GM19193 (cell line): ENCODE results near the gene POU3F2.

Source experiments
- POLR2A ChIP-seq: IDR thresholded peaks from 4 replicates; pipeline ENCODE4 v1.6.1; 2011; ENCODE audit not compliant: insufficient read depth, insufficient read length; ENCODE audit errors: extremely low read depth

POU3F2 gene

GRCh38 chr6:98834060-98835031 lies at the start of gene POU3F2:
TSS of gene POU3F2 (plus strand) at chr6:98834574. CDS start at chr6:98834874, 300 bp downstream.
- no peak for TF ChIP-seq POLR2A

DNA sequence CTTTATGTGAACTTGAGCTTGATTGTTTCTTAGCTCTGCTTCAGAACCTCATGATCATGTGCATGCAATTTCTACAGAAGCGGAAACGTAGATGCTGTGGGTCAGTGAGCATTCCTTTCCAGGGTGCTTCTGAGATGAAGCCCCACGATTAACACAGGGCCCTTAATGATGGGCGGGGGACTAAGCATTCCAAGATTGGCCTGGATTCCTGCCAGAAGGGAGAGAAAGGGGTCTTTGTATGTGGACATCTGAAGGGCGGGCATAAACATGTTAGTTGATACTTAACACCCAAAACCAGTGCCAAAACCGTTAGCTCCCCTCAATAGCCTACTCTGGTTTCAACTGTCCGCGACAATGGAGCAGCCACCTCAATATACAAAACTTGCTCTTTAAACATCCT lies 46.9 kb upstream of the POU3F2 start:
- TF ChIP-seq POLR2A, result no peak

DNA sequence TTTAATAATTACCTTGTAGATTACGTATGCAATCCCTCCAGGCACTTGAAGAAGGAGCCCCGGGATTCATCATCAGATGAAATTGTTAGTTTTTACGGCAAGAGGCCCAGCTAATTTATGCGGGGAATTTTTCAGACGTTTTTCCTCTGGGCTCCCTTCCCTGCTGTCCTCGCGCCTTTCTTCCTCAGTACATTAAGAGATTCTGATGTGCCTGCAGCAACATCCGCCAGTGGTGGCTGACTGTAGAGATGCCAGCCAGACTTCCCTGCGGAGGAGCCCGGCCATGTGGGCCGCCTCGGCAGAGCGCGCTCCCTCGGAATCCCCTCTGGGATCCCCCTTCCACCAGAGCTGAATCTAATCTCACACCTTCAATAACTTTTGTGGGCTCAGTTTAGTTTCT lies 46.4 kb upstream of the POU3F2 start:
- no peak for TF ChIP-seq POLR2A

GRCh38 chr6:98794307-98794842 lies 40.0 kb upstream of the POU3F2 start:
- TF ChIP-seq POLR2A, result no peak

DNA sequence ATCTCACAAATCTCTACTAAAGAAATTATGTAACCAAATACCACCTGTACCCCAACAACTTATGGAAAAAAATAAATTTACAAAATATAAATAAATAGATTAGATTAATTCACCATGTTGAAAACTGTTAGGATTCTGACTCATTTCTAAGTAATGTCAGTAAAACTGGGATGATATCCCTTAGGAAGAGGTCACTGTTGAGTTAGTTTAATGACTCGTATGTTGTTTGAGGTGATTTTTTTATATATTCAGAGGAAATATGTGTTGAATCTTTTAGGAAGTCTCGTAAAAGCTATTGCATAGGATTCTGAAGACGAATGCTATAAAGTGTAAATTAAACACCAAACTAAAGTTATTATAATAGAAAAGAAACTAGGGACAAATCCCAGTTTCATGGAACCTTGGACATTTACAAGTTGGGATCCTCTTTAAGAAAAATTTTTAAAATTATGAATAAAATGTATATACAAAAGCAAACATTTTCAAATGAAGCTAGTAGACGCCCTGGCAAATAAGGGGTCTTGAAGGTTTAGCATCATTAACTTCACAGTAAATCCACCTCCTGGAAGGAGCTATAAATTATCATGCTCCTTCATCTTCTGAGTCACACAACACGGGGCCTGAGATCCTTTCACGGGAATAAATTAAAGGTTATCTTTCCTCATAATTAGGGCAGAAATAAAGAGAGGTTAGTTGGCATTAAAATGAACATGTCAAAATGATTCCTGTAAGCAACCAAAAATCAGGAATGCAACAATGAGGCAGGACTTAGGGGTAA lies 37.0 kb upstream of the POU3F2 start:
- TF ChIP-seq POLR2A, result no peak

DNA sequence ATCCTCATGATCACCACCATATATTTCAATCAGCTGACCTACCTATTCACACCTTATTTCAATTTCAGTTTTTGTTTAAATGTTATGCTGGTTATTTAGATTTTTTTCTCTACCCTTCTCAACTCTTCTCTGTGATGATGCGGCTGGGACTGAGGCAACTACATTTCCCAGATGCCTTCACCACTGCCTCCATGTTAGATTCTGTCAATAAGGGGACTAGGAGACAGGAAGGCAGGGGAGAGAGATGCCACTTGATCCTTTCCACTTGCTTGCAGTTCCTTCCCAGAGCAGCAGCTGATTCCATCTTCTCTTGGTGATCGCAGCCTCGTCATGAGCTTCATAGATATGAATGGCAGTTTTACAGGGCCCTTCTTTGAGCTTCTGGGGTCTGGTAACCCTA lies 33.5 kb upstream of the POU3F2 start:
- no peak for TF ChIP-seq POLR2A

DNA sequence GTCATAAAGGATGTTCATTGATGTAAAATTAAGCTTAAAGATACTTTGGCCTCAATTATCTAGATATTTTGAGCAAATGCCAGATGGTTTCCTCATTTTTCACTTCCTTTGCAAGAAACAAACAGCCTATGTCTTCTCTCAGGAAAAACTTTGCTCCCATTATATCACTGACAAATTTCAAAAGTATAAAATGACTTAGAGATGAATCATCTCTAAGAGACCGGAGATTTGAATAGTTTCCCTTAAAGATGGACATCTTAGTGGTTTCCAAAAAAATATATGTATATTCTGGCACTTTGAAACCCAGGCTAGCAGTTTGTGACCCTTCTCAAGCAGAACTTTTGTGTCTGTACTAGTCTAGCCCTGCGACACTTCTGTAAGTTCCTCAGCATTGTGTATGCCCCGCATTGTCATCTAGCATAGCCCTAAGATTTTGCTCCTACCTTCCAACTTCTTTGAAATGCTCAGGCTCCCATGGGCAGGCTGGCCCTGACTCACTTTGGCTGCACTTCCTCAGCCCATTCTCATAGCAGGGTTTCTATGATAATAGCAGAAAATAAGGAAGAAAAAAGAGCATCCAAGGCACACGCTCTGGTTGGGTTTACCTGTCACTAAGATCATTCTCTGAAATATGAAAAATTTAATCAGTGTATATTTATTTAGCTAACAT lies 25.7 kb upstream of the POU3F2 start:
- TF ChIP-seq POLR2A, result no peak

GRCh38 chr6:98812220-98812619 lies 22.2 kb upstream of the POU3F2 start:
- TF ChIP-seq POLR2A, result no peak

DNA sequence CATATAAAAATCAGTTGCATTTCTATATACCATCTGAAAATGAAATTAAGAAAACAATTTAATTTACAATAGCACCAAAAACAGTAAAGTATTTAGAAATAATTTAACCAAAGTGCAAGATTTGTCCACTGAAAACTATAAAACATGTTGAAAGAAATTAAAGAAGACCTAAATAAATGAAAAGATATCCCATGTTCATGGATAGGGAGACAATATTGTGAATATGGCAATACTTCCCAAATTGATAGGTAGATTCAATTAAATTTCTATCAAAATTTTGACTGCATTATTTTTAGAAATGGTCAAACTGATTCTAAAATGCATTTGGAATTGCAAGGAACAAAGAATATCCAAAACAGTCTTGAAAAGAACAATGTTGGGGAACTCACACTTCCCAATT lies 17.6 kb upstream of the POU3F2 start:
- TF ChIP-seq POLR2A, result no peak

GRCh38 chr6:98821756-98822405 lies 12.5 kb upstream of the POU3F2 start:
- no peak for TF ChIP-seq POLR2A

DNA sequence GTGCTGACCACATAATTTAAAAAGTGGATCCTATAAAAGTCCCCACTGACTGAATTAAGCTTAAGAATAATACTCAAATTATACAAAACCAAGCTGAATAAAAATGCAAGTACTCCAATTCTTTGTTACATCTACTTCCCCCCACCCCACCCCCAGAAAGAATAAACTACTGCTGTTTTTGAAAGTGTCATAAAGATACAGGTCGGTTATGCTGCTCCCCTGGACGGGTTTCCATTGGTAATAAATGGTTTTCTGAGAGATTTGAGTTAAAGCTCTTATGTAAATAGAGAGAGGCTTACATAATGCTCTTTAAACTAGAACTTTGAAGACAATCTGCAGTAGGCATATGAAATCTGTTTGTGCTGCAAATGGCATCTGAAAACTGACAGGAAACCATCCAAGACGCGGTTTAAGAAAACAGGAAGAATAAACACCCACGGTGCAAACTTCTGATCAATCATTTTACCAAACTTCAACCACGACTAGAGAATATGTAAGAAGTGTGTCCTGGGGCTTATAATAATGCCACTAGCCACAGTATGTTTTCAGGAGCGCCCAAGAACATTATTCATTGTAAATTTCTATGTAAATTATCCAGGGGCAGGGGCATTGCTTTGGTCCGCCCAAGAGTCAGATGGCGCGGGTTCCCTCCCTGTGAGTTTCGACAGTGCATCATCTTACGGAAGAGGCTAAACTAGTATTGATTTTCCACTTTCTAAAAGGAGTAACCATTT lies 10.8 kb upstream of the POU3F2 start:
- TF ChIP-seq POLR2A, result no peak

DNA sequence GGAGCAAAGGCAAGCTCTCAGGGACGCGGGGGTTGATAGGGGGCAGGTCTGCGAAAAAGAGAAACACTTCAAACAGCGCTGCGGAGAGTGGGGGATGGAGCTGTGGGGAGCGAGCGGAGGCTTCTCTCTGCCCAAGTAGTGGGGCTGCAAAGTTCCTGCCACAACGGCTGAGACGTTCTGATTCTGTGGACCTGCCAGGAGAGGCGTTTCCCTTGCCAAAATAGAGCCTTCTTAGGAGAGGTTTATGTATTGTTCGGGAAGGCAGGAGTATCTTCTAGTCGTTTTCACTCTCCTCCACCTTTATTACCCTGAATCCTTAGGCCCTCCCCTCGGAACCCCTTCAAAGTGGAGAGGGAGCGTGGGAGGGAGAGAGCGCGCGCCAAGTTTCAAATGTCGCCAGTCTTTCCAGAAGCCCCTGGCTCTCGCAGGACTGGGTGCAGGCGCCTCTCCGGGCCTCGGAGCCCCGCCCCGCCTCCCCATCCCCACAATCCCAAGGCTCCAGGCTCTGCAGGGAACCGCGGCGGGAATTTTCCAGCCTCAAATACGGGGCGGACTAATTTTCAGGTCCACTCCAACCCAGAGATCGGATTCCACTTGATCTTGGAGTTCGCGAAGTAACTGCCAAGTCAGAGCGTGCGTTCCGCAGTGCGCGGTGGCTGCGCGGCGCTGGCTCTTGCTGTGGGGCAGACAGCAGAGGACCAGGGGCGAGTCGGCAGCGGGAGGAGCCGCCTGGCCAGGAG lies 10.0 kb upstream of the POU3F2 start:
- TF ChIP-seq POLR2A, result no peak

GRCh38 chr6:98824902-98825599 lies 9.3 kb upstream of the POU3F2 start:
- TF ChIP-seq POLR2A, result no peak

DNA sequence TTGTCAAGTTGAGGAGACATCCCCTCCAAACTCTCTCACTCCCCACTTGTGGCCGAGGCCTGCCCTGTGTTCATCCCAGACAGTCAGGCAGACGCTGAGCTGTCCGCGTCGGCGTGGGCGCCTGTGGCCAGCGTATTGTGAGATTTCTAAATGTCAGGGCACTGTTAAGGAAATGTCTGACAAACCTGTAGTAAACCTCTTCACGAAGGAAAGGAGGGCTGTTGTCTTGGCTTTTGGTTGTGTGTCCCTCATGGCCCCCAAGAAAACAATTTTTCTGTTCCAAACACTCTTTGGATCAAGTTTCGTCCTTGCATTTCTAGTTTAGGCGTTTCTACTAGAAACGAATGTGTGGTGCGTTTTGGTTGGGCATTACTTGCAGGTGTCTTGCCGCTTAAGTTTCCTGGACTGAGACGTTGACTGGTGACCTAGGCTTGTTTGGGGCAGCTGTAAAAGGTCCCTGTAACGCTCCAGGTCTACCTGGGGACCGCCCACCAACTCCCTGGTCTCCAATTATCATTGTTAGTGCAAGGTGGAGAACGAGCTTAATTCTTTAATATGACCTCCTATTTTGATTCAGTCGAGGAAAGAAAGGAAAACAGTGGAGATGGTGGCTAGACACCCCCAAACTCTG lies 8.7 kb upstream of the POU3F2 start:
- no peak for TF ChIP-seq POLR2A
